ENCODE results near the gene GRIN2A.

Gene GRIN2A

GRCh38 chr16:9859701-9860327, 322.4 kb downstream of the GRIN2A start:
- DNase-seq (ENCODE audit: low read depth in 3 of 3): no peak

DNA sequence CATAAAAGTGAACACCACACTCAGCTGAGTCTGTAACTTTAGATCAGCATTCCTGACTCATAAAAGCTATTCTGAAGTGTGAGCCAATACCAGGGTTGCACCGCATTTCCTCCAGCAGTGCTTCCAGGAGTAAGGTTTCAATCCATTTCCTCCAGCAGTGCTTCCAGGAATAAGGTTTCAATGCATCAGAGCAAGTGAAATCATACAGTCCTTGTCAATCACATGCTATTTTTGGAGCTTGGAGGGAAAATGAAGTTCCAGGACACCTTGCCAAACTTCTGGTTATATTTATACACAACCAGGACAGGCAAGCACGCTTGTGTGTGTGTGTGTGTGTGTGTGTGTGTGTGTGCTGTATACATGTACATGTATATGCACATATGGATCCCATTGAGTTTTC, 327.6 kb downstream of the GRIN2A start:
- DNase-seq (ENCODE audit: low read depth in 3 of 3): no peak

GRCh38 chr16:9852003-9852402, 330.2 kb downstream of the GRIN2A start:
- DNase-seq (ENCODE audit: low read depth in 3 of 3): no peak

DNA sequence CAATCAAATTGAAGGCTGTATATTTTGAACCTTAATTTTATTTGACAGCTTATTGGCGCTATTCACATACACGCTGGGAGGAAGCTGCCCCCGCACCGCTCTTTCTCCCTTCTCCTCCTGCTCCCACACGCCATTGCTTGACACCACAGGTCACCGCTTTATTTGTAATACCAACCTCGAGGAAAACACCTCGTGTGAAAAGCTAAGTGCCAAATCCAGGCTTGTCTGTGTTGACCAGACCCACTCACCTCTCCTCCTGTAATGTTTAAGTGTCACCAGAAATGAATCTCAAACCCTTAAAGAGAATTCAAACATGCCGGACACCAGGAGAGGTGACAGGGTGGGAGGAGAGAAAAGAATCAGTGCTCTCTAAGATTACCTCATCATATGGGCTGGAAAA, 331.4 kb downstream of the GRIN2A start:
- no peak for DNase-seq (ENCODE audit: low read depth in 3 of 3)

DNA sequence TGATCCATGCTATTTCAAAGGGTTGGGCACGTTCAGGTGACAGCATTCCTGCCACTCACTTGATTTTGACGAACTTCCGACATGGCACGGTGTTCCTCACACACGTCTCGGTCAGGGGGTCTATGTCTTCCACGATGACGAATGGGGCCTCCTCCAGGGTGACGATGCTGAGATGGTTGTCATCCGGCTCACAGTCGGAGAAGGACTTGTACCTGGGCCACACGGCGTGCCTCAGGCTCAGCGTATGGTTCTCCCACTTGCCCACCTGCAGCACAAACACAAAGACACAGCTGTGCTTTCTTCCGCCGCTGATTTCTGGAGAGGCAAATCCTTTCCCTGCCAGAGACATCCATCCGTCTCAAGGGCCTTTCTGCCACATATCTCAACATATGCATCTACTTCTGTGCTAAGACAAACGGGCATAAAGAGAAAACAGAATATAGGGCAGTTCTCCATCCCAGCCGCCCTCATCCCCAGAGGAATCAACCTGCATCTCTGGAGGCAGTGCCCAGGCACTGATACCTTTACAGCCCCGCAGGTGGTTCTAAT, 332.5 kb downstream of the GRIN2A start:
- no peak for DNase-seq (ENCODE audit: low read depth in 3 of 3)

DNA sequence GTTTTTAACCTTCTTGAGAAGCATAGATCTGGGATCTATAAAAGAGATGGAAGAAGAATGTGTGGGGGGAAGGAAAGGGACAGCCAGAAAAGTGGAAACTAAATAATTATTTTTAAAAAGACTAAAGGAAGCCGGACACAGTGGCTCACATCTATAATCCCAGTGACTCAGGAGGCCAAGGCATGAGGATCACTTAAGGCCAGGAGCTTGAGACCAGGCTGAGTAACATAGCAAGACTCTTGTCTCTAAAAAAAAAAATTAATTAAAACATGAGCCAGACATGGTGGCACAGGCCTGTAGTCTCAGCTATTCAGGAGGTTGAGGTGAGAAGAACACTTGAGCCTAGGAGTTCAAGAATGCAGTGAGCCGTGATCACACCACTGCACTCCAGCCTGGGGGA, 335.1 kb downstream of the GRIN2A start:
- no peak for DNase-seq (ENCODE audit: low read depth in 3 of 3)

- DNase-seq (ENCODE audit: low read depth in 3 of 3): no peak
Measured at GRCh38 chr16:9846362-9847099, 335.7 kb downstream of the GRIN2A start.

GRCh38 chr16:9845661-9846361, 336.4 kb downstream of the GRIN2A start:
- DNase-seq (ENCODE audit: low read depth in 3 of 3): no peak

- no peak for DNase-seq (ENCODE audit: low read depth in 3 of 3)
Measured at GRCh38 chr16:9844361-9844760, 337.9 kb downstream of the GRIN2A start.

- no peak for DNase-seq (ENCODE audit: low read depth in 3 of 3)
Measured at GRCh38 chr16:9843424-9844018, 338.7 kb downstream of the GRIN2A start.

GRCh38 chr16:9840761-9841665, 341.2 kb downstream of the GRIN2A start:
- DNase-seq (ENCODE audit: low read depth in 3 of 3): no peak

DNA sequence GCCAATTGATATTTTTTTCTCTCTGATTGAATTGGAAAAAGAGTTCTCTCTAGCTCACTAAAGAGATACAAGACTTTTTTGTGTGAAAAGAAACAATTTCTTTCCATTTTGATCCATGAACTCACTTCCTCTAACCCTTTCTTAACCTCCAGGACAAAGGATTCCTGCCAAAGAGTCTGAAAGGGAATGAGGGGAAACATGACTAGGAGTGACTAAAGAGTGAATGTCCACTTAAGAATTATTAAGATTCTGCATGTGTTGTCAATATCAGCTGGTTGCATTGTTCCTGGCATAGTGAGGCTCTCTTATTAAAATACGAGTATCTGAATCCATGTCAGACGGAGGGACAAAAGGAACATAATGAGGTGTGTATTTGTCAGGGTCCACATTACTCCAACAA, 344.7 kb downstream of the GRIN2A start:
- DNase-seq (ENCODE audit: low read depth in 3 of 3): no peak

DNA sequence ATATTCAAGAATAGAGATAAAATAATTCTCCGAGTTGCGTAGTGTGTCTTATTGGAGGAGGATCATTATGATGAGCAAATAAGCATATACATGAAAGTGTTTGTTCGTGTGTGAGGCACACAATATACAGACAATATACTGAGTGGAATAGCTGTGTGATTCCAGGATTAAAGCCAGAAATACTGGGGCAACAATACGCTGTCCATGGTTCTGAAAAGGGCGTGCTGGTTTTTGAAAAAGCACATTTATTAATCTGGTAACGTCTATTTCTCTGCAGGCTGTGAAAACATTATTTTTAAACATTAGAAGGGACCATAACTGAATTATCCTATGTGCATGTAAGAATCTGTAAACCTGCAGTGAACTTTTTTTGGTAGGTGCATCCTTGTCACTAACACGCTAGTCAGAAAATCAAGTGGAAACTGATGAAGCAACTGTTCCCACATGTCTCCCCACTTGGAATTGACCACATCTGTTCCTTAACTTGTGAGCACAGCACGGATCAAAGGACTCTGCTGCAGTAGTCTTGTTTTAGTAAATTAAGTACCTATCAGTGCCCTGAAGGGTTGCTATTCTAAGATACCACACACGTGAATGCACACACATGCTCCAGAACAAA, 346.0 kb downstream of the GRIN2A start:
- no peak for DNase-seq (ENCODE audit: low read depth in 3 of 3)

GRCh38 chr16:9827062-9827752, 355.0 kb downstream of the GRIN2A start:
- no peak for DNase-seq (ENCODE audit: low read depth in 3 of 3)

DNA sequence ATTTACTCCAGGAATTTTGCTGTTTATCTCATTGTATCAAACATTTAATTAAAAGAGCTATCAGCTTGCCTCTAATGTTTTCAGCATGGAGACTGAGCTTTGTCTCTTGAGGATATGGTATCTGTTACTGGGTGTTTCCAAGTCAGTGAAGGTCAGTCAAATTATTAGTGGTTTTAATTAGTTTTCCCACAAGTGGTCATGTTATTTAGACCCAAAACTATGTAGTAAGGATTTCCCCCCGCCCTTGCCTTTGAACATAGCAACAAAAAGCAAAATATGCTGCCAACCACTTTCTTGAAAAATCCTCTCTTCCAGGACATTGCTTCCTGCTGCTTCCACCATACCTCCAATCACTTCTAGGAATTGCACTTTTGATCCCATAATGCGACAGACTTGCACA, 355.6 kb downstream of the GRIN2A start:
- no peak for DNase-seq (ENCODE audit: low read depth in 3 of 3)

GRCh38 chr16:9824200-9825068, 357.8 kb downstream of the GRIN2A start:
- no peak for DNase-seq (ENCODE audit: low read depth in 3 of 3)

DNA sequence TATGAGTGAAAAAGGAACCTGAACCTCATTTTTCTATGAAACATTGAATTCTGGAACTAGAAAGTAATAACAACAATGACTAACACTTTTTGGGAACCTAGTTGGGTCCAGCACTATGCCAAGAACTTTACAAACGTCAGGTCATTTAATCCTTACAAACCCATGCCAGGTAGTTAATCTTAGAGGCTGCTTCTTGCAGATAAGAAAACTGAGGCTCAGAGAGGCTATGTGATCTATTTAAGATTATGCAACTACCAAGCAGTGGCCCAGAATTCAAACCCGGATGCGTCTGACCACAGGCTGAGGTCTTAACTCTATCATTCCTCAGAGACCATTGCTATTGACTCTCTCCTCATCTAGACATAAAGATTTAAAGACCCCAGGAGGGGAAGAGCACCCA, 358.7 kb downstream of the GRIN2A start:
- no peak for DNase-seq (ENCODE audit: low read depth in 3 of 3)

DNA sequence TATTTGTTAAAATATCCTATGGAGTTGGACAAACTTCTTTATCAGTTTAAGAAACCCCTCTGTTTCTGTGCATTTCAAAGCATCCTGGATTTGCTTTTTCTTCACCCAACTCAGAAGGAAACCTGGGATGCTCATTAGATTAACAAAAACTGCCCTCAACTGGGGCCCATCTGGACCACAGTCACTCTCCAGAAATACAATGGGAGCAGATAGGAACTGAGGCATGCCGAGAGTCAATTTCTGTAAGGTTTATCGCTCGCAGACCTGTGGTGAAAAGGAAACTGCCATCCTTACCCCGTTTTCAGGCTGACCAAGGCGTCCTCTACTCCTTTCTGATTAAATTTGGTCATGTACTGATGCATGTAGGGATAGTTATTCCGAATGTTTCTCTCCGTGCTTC, 360.3 kb downstream of the GRIN2A start:
- DNase-seq (ENCODE audit: low read depth in 3 of 3): no peak

DNA sequence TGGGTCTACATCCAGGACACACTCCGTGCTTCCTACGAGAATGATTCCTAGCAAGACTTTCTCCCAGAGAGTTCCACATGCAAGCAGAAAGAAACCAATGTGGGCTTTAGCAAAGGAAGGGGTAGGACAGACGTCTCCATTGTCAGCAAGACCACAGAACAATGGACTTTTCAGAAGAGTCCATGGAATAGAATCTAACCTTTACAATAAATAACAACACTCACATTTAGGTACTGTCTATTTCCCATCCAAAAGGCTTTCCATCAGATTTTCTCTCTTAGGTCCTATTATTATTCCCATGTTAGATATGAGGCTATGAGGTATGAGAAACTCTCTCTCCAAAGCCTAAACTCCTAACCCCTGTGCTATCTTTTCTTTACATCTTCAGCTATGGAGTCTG, 360.9 kb downstream of the GRIN2A start:
- no peak for DNase-seq (ENCODE audit: low read depth in 3 of 3)
